HG02678 (cell line): Measurements from ENCODE around the gene GLI3.

Experiments used
- ATAC-seq: cut with Tn5 transposase; IDR thresholded peaks from one replicate; pipeline ENCODE4 v1.9.1; 2021; ENCODE audit warnings: mild to moderate bottlenecking, moderate library complexity; ENCODE audit not compliant: unreplicated experiment

GLI3 gene

GRCh38 chr7:41975849-41976248 lies 261.2 kb downstream of the GLI3 start:
- ATAC-seq, result no peak

- no peak for ATAC-seq
Measured at GRCh38 chr7:41974870-41975557, 262.0 kb downstream of the GLI3 start.

- ATAC-seq, result no peak
Measured at GRCh38 chr7:41973202-41973730, 263.7 kb downstream of the GLI3 start.

GRCh38 chr7:41972776-41973175 lies 264.2 kb downstream of the GLI3 start:
- no peak for ATAC-seq

GRCh38 chr7:41972270-41972669 lies 264.7 kb downstream of the GLI3 start:
- ATAC-seq, result no peak

- no peak for ATAC-seq
Measured at GRCh38 chr7:41971640-41972187, 265.3 kb downstream of the GLI3 start.

- no peak for ATAC-seq
Measured at GRCh38 chr7:41970941-41971340, 266.1 kb downstream of the GLI3 start.

GRCh38 chr7:41969561-41970105 lies 267.4 kb downstream of the GLI3 start:
- no peak for ATAC-seq

- ATAC-seq, result no peak
Measured at GRCh38 chr7:41967156-41967555, 269.9 kb downstream of the GLI3 start.

GRCh38 chr7:41965951-41966505 lies 271.0 kb downstream of the GLI3 start:
- ATAC-seq, result no peak

GRCh38 chr7:41964849-41965745 lies 271.9 kb downstream of the GLI3 start:
- ATAC-seq, result no peak

GRCh38 chr7:41964183-41964753 lies 272.7 kb downstream of the GLI3 start:
- ATAC-seq, result no peak

GRCh38 chr7:41956705-41957104 lies 280.3 kb downstream of the GLI3 start:
- ATAC-seq, result no peak

GRCh38 chr7:41955893-41956675 lies 280.9 kb downstream of the GLI3 start:
- ATAC-seq, result no peak

GRCh38 chr7:41955451-41955850 lies 281.6 kb downstream of the GLI3 start:
- ATAC-seq, result no peak

GRCh38 chr7:41954976-41955375 lies 282.0 kb downstream of the GLI3 start:
- no peak for ATAC-seq

GRCh38 chr7:41948503-41948902 lies 288.5 kb downstream of the GLI3 start:
- no peak for ATAC-seq

GRCh38 chr7:41943094-41943577 lies 293.9 kb downstream of the GLI3 start:
- ATAC-seq, result peak; percentile 92

GRCh38 chr7:41942468-41943093 lies 294.4 kb downstream of the GLI3 start:
- peak; percentile 7 for ATAC-seq
